ENCODE results near the gene CDCA8. TPM values are rescaled to one million over a fixed set of nuclear protein-coding genes. Genes with fewer than 3 reads are reported as not detected.

The CDCA8 gene
- total and polyA plus RNA-seq, 2 of the 8 experiments (the other 6 are each of a cell fraction or from before 2014, with no cell fraction given): 43.9 to 46.2 TPM

GRCh38 chr1:37667023-37667671 lies 25.2 kb upstream of the CDCA8 start:
- peaks cover 0 to 2% (median 0%) of the 10 kb centered on the region in 4 experiments; a peak in 1 of 7 replicates for H3K27me3 ChIP-seq (replicated peaks in 1 of 4; ENCODE audit: control insufficient read depth in 3 of 4, extremely low read depth in 1 of 4, insufficient read depth in 3 of 4, low read length in 3 of 4)
- H2BK12ac ChIP-seq (ENCODE audit: low read depth, low read length): no peak overlapping the region
- no peak overlapping the region for H3K9ac ChIP-seq (replicated peaks in 1 of 4; ENCODE audit: extremely low read depth in 1 of 4, low read depth in 3 of 4, low read length in 3 of 4)
- H3K27ac ChIP-seq (ENCODE audit: low read depth, low read length): no peak overlapping the region
- H3K23ac ChIP-seq (ENCODE audit: insufficient read length): no peak overlapping the region
- no peak overlapping the region for H2BK20ac ChIP-seq (ENCODE audit: low read length)
- H2BK120ac ChIP-seq (replicated peaks; ENCODE audit: low read depth, low read length): no peak overlapping the region
- FAIRE-seq (no peak), DNase-seq (ENCODE audit: low read depth in 1 of 2, low spot score in 2 of 2) (no peak)
- TF ChIP-seq E2F6 (IDR thresholded peaks at IDR 0.05) (no peak), MAX (IDR thresholded peaks at IDR 0.05) (0 out of 2 replicates have a peak, but pooled peaks have one; percentile 29), CTCF (IDR thresholded peaks at IDR 0.05; ENCODE audit: control extremely low read depth in 1 of 3, insufficient read depth in 1 of 3, low read depth in 1 of 3, low read length in 3 of 3) (peak in 2 of 3 experiments; percentile 16; a peak in 3 of 4 replicates), SIX5 (IDR thresholded peaks at IDR 0.05; ENCODE audit: low read depth, low read length) (no peak), RAD21 (IDR thresholded peaks at IDR 0.05 in 1 of 2, conservative IDR thresholded peaks at IDR 0.05 in 1 of 2; ENCODE audit: low read depth in 2 of 2, low read length in 2 of 2) (peak in 1 of 2 experiments; percentile 26; a peak in 2 of 4 replicates)
- H3K4me3 ChIP-seq (ENCODE audit: extremely low read depth in 1 of 4, insufficient read depth in 2 of 4, low read depth in 3 of 4, low read length in 4 of 4): no peak overlapping the region
- no peaks in the 10 kb centered on the region for H3K36me3 ChIP-seq (ENCODE audit: control insufficient read depth in 2 of 4, insufficient read depth in 4 of 4, low read length in 3 of 4)
- H3K23me2 ChIP-seq (ENCODE audit: low read depth, low read length): no peaks in the 10 kb centered on the region; the same call in none of the 2 replicates
- H4K20me1 ChIP-seq (replicated peaks in 1 of 2; ENCODE audit: control insufficient read depth in 1 of 2, insufficient read depth in 2 of 2, low read length in 2 of 2): no peaks in the 10 kb centered on the region
- H2BK5ac ChIP-seq (ENCODE audit: low read depth, low read length): no peak overlapping the region
- peak overlapping the region; percentile 71 for H4K8ac ChIP-seq (ENCODE audit: extremely low read depth, insufficient read depth, low read length)
- no peak overlapping the region for H3K18ac ChIP-seq (ENCODE audit: extremely low read depth, low read length)
- peaks cover 0 to 11% (median 9%) of the 10 kb centered on the region in 4 experiments; a peak in 6 of 7 replicates for H3K4me1 ChIP-seq (replicated peaks in 1 of 4; ENCODE audit: control insufficient read depth in 3 of 4, insufficient read depth in 4 of 4, low read length in 3 of 4)
- H3K4ac ChIP-seq (replicated peaks; ENCODE audit: insufficient read length, low read depth, low read length): no peak overlapping the region
- no peak overlapping the region for H4K91ac ChIP-seq (replicated peaks; ENCODE audit: insufficient read length, low read length)
- no peaks in the 10 kb centered on the region for H3K79me1 ChIP-seq (ENCODE audit: low read depth, low read length)
- no peak overlapping the region for H4K5ac ChIP-seq (ENCODE audit: insufficient read length, low read depth, low read length)
- POLR2A ChIA-PET (ENCODE audit: partially characterized antibody): interaction anchor here (0.6 to 1.1 kb wide), 2 partner anchors 10 to 140 kb away, joined by 3 read pairs; no protein-coding TSS in a partner anchor
- WGBS, 2 experiments (ENCODE audit: extremely low coverage in 1 of 2, insufficient coverage in 1 of 2, insufficient read length in 1 of 2, insufficient replicate concordance in 2 of 2, low coverage in 1 of 2, low lambda C conversion rate in 2 of 2, missing lambda C conversion rate in 1 of 2): 84% methylated on average over 17 of the region's 17 CpGs; no CpG with 5 or more reads in 1 of the 2 experiments
- H2AK5ac ChIP-seq (ENCODE audit: low read depth, low read length): no peak overlapping the region
- H3K14ac ChIP-seq (ENCODE audit: insufficient read length): no peak overlapping the region
- H3K9me3 ChIP-seq (ENCODE audit: insufficient read depth in 2 of 2, low read depth in 1 of 2, low read length in 1 of 2): no peaks in the 10 kb centered on the region
- no peak overlapping the region; a peak in 1 of 4 replicates for H3K4me2 ChIP-seq (ENCODE audit: insufficient read depth in 1 of 2, low read depth in 2 of 2, low read length in 2 of 2)
- CTCF ChIA-PET (ENCODE audit: partially characterized antibody): interaction anchor here (0.8 to 3.5 kb wide), 10 partner anchors 10 to 180 kb away, joined by 3 to 16 read pairs (median 4); no protein-coding TSS in a partner anchor
- peak overlapping the region; percentile 87 for H2AFZ ChIP-seq (ENCODE audit: low read length)
- H3K79me2 ChIP-seq (ENCODE audit: control insufficient read depth in 1 of 2, insufficient read depth in 2 of 2, low read length in 2 of 2): no peaks in the 10 kb centered on the region
- H2BK15ac ChIP-seq (ENCODE audit: low read length): no peak overlapping the region
- no peak overlapping the region for H3K56ac ChIP-seq (replicated peaks; ENCODE audit: insufficient read length, low read depth, low read length)

Measured in H1 (cell line).